GM19240 (cell line): Measurements from ENCODE around the gene ARMC12.
"Not testable (repeated sequence)": the region's sequence is repeated elsewhere in the genome, so short reads cannot be mapped to it uniquely, and the experiment has no call there.

Experiments
- DNase-seq: peaks from one replicate; pipeline ENCODE4 v3.0.0; 2011; ENCODE audit warnings: low spot score; ENCODE audit not compliant: insufficient read length

ARMC12 gene

GRCh38 chr6:35734319-35734718 lies 2.5 kb upstream of the ARMC12 start:
- not testable (repeated sequence) for DNase-seq

- no peak for DNase-seq
Measured at GRCh38 chr6:35735452-35735851, 1.4 kb upstream of the ARMC12 start.

- DNase-seq = peak; percentile 63
Measured at GRCh38 chr6:35736253-35736894, 458 bp upstream of the ARMC12 start.

DNA sequence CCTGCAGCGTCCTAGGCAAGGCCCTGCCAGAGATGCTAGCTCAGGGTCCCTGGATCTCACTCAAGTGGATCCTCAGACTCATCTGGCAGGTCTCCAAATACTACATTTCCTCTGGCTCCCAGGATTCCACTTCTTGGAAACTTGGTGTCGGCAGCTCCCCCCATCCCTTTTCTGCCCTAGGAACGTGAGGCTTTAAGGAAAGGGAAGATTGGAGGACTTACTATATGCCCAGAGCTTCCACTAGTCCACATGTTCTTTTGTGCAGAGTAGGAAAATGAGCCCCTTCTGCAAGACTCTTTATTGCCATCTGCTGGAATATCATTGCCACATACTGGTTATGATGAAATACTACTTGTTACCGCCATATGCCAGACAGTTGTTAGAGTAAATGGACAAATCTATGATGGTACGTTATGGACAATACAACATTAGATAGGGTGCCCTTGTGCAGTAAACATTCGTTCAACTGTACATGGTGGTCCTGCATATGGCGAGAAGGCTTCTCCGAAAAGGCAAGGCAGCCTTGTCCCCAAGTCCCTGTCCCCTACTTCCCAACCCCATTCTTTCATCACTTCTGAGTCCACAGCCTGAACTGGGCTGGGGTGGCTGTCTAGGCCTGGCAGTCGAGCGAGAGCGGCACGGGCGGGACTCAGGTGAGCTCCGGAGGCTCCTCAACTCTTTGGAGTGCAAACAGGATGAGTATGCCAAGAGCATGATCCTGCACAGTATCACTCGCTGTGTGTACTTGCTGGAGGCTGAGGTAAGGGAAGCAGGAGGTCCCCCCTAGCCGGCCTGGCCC lies 780 bp downstream of the ARMC12 start:
- DNase-seq = no peak

DNA sequence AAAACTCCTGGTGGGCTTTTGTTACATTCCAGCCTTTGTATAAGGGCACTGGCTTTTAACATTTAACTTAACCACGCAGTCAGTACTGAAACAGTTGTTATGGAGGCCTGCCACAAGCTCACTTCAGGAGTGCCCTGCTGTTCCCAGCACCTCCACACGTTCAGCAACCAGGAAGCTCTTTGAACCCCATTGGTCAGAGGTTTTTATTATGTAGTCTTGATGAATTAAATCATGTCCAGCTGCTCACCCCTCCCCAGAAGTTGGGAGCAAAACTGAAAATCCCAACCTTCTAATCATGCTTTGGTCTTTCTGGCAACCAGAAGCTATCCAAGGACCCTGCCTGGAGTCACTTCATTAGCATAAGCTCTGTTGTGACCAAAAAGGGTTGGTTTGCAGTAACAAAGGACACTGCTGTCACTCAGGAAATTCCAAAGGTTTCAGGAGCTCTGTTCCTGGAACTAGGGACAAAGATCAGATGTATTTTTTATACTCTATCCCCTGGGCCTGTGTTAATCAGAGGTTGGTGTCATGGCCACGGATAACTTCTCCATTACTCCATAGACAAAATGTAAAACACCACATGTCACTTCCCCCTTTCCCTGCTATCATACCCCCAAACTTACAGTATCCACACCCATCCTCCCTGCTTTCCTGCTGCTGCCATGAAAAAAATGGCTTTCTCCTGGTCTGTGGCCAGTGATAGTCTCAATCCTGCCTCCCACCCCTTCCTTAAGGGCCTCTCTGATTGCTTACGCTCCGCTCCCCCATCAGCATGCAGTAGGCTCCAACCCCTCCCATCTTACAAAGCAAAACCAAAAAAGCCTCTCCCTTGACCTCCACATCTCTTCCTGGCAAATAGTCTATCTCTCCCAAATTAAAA lies 3.1 kb downstream of the ARMC12 start:
- no peak for DNase-seq

GRCh38 chr6:35742842-35743241 lies 6.0 kb downstream of the ARMC12 start:
- DNase-seq = no peak

- DNase-seq = no peak
Measured at GRCh38 chr6:35745509-35745908, 8.7 kb downstream of the ARMC12 start.

- DNase-seq = no peak
Measured at GRCh38 chr6:35746516-35746915, 9.7 kb downstream of the ARMC12 start.

DNA sequence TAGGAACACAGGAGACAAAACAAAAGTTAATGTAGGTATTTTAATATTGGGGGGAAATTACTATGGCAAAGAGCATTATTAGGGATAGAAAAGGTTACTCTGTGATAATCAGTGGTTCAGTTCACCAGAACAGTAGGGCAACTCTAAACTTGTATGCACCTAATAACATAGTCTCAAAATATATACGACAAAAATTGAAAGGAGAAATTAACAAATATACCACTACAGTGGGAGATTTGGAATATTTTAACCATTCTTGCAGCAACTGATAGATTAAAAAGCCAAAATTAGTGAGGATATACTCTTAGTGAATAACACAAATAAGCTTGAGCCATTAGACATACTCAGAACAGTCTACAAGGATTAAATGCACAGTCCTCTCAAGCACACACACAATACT lies 11.0 kb downstream of the ARMC12 start:
- no peak for DNase-seq

DNA sequence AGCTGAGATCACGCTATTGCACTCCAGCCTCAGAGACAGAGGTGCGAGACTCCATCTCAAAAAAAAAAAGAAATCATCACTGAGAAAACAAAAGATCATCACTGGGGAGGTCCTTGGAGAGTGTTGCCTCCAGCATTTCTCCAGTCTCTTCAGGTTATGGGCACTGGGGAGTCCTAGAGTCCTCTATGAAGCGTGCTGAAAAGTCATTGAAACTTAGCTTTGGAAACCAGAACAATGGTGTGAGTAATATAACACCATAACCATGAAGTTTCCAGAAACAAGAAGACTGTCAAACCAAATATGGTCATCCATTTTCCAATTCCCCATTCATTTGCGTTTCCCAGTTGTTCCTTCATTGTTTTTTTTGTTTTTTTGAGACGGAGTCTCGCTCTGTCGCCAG lies 13.7 kb downstream of the ARMC12 start:
- DNase-seq = no peak

DNA sequence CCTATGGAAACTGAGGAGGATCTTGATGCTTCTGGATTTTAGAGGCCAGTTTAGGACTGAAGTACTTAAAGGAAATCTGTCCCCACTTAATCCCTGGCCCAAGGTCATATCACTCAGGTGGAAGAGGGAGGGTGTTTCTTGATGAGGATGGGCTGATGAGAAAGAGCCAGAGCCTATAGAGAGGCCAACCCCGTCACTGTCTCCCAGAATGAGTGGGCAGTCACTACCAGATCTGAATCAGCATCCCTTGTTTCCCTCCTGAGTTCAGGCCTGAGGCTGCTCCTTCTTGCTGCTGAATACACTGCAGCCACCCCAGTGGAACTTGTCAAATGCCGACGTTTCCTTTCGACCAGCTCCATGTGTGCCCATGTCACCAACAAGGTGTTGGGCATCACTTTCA lies 14.8 kb downstream of the ARMC12 start:
- DNase-seq = no peak

- no peak for DNase-seq
Measured at GRCh38 chr6:35752330-35752729, 15.5 kb downstream of the ARMC12 start.

DNA sequence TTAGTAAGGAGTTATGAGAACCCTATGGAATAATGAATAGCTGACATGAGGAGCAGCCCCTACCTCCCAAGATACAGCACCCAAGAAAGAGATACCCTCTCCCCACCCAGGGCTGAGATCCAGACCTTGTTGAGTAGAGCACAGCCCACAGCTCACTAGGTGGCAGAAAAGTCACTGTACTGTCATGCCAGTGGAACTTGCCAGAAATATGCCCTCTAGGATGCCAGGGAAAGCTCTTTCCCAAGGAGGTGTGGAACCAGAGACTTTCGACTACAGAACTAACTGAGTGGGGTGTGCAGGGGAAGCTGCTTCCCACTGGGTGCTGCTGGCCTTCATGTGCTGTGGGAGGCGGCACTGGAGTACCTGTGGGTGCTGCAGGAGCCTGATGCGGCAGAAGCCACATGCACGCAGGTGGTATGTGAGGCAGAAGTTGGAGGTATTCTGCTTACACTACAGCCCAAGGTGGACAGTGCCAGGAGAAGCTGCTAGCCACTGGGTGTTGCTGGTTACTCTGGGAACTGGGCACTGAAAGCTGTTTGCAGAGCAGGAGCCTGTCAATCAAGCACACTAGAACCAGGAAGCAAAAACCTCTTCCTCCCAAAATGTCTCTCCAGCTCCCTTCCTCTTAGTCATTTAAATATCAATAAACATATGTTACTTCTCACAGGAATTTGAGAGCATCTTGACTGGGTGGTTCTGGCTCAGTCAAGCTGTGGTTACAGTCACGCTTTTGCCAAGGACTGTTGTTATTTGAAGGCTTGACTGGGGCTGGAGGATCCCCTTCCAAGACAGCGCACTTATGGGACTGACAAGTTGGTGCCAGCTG lies 17.8 kb downstream of the ARMC12 start:
- no peak for DNase-seq

GRCh38 chr6:35755278-35755924 lies 18.6 kb downstream of the ARMC12 start:
- DNase-seq = no peak

DNA sequence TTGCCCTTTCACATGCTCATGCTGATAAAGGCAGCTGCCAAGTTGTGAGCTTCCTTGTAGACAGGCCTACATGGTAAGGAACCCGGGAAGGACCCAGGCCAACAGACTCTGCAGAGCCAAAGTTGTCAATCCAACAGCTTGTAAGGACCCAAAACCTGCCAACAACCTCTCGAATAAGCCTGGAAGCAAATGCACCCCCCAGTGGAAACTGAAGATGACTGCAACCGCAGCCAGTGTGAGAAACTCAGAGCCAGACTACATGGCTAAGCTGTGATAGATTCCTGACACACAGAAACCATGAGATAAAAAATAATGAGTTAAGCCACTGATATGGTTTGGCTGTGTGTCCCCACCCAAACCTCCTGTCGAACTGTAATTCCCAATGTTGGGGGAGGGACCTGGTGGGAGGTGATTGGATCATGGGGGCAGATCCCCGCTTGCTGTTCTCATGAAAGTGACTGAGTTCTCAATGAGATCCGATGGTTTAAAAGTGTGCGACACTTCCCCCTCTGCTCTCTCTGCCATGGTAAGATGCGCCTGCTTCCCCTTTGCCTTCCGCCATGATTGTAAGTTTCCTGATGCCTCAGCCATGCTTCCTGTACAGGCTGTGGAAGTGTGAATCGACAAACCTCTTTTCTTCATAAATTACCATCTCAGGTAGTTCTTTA lies 20.8 kb downstream of the ARMC12 start:
- DNase-seq = peak; percentile 32

DNA sequence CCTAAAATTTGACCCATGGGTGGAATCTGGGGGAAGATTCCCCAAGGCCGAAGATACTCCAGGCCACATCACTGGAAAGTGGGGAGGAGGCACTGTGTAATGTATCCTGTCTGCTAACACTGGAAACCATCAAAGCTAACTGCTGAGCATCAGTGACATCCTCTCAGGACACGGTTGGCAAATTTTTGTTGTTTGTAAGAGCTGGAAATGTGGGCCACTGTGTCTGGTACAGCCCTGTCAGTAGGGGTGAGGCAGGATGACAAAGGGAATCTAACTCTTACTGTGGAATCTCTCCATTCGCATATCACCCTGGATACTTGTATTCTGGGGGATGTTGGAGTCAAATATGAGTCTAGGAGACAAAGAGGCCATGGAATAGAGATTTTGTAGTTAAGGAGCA lies 22.6 kb downstream of the ARMC12 start:
- DNase-seq = no peak

DNA sequence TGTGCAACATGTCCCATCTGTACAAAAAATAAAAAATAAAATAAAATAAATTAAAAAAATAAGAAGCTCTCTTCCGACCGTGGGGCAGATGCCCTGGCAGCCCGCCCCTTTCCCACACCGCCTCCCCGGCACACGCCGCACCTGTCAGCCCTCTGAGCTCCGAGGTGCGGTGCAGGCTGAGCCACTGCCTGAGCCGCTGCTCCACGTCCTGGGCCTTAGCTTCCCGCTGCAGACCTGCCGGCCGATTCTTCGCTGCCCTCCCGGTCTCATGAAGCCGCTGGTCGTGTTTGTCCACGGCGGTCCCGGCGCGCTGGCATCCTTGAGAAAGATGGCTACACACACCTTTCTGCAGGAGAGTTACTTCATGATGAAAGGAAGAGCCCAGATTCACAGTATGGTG lies 28.9 kb downstream of the ARMC12 start:
- DNase-seq = no peak

GRCh38 chr6:35769211-35769610 lies 32.4 kb downstream of the ARMC12 start:
- no peak for DNase-seq

DNA sequence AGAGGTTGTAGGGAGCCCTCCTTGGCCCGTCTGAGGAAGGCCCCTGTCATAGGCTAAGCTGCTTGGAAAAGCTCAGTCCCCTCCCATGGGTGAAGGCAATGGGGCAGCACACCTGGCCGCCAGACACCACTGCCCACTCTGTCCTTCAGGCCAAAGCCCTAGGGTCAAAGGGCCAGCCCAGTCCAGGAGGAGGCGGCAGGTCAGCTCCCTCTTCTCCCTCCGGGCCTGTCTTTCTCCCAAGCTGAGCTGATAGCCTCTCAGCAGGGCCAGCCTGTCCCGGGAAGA lies 34.5 kb downstream of the ARMC12 start:
- DNase-seq = no peak

DNA sequence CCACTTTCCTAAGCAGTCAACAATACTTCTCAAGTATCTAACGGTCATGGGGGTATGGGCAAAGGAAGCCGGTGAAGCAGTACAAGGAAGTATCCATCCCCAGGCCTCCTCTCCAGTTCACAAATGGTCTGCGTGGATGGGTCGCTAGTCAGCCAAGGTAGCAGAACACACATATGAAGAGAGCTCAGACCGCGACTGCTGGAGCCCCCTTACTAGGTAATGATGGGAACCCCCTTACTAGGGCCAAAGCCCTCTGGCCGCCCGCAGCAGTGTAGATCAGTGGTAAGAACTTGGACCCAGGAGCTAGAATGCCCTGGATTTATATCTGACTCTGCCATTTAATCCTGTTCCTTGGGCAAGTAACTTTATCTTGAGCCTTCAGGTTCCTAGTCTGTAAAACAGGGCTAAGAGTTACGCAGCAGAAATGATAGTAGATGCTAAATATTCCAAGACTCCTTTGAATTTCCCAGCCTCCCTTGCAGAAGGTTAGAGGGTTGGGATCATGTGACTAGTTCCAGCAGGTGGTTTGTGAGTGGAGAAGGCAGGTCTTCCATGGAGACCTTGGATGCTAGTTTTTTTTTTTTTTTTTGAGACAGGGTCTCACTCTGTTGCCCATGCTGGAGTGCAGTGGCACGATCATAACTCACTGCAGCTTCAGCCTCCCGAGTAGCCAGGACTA lies 37.4 kb downstream of the ARMC12 start:
- DNase-seq = no peak
